B cell (primary cell): ENCODE measurements around the gene MOV10L1. TPM values are rescaled to one million over a fixed set of nuclear protein-coding genes. Genes with fewer than 3 reads are reported as not detected.
"Not testable (repeated sequence)": the region's sequence is repeated elsewhere in the genome, so short reads cannot be mapped to it uniquely, and the experiment has no call there.

Experiments
- ATAC-seq: fragments of 200-7000 bp; cut with Tn5 transposase; one replicate; pipeline ENCODE4 v1.10.0; 2021; ENCODE audit warnings: low read depth, mild to moderate bottlenecking, moderate number of reproducible peaks, moderate library complexity
- CTCF ChIA-PET: fragments of 350-600 bp; sonication (Branson Sonifier 250); formaldehyde crosslinking; loops from one replicate; lab custom pipeline; 2021; ENCODE audit warnings: antibody characterized with exemption, inconsistent platforms; lab: Charles Lee
- POLR2A ChIA-PET: fragments of 350-600 bp; sonication (Branson Sonifier 250); formaldehyde crosslinking; loops from one replicate; lab custom pipeline; 2021; ENCODE audit warnings: antibody characterized with exemption; lab: Charles Lee
- DNase-seq: peaks from one replicate; pipeline ENCODE4 v3.0.0; 2013
- H2AFZ ChIP-seq: 2 replicates; pipeline ENCODE4 v1.6.1; 2012; ENCODE audit warnings: mild to moderate bottlenecking, low read depth, low read length; ENCODE audit not compliant: insufficient read depth, poor library complexity, severe bottlenecking
- H3K27ac ChIP-seq, 2 donors: 1 replicate in 1 of 2; 2 replicates in 1 of 2; pipeline ENCODE4 v1.5.1; 2012 to 2013; ENCODE audit warnings: low read length in 2 of 2, mild to moderate bottlenecking in 2 of 2, moderate library complexity in 1 of 2
- H3K27me3 ChIP-seq, 4 experiments: fragments of 200-600 bp in 1 of 4; sonication (generic) in 1 of 4; replicated peaks in 1 of 4; 1 replicate in 2 of 4; 2 replicates in 2 of 4; pipeline versions ENCODE4 v1.6.1 to v1.7.0; 2013 to 2016; ENCODE audit warnings: low read length in 3 of 4, mild to moderate bottlenecking in 2 of 4, mixed read lengths in 1 of 4, moderate library complexity in 1 of 4; ENCODE audit not compliant: insufficient read depth in 4 of 4, control insufficient read depth in 3 of 4; ENCODE audit errors: control extremely low read depth in 1 of 4
- H3K36me3 ChIP-seq, 2 experiments: replicated peaks in 1 of 2; 1 replicate in 1 of 2; 2 replicates in 1 of 2; pipeline versions ENCODE4 v1.6.1 to v1.7.1; 2013; ENCODE audit warnings: low read length in 1 of 2; ENCODE audit not compliant: insufficient read depth in 2 of 2, control insufficient read depth in 1 of 2; ENCODE audit errors: control extremely low read depth in 1 of 2, extremely low read depth in 1 of 2
- H3K4me1 ChIP-seq, 2 donors: fragments of 200-600 bp in 1 of 2; sonication (generic) in 1 of 2; 1 replicate in 1 of 2; 2 replicates in 1 of 2; pipeline versions ENCODE4 v1.5.1 to v1.6.1; 2013 to 2017; ENCODE audit warnings: low read length in 2 of 2; ENCODE audit not compliant: control insufficient read depth in 2 of 2, insufficient read depth in 2 of 2
- H3K4me2 ChIP-seq: replicated peaks from 2 replicates; pipeline ENCODE3; 2012; ENCODE audit warnings: mild to moderate bottlenecking, low read depth, low read length; ENCODE audit not compliant: poor library complexity, severe bottlenecking
- H3K4me3 ChIP-seq, 5 experiments: fragments of 200-600 bp in 1 of 5; sonication (generic) in 1 of 5; 1 replicate in 3 of 5; 2 replicates in 2 of 5; pipeline versions ENCODE4 v1.5.1 to v1.7.0; 2011 to 2016; ENCODE audit warnings: low read length in 4 of 5, mild to moderate bottlenecking in 4 of 5, low read depth in 2 of 5, control low read depth in 1 of 5, moderate library complexity in 1 of 5; ENCODE audit not compliant: insufficient read depth in 1 of 5; ENCODE audit errors: control extremely low read depth in 1 of 5, extremely low read depth in 1 of 5
- H3K79me2 ChIP-seq: fragments of 200-600 bp; sonication (generic); one replicate; pipeline ENCODE4 v1.6.0; 2016; ENCODE audit warnings: low read length; ENCODE audit not compliant: control insufficient read depth, insufficient read depth
- H3K9ac ChIP-seq: fragments of 200-600 bp; sonication (generic); 2 replicates; pipeline ENCODE4 v1.6.1; 2017; ENCODE audit warnings: mild to moderate bottlenecking, low read length, moderate library complexity
- H3K9me3 ChIP-seq, 3 donors: one replicate each; pipeline versions ENCODE4 v1.6.1 to v1.7.1; 2013; ENCODE audit warnings: low read length in 2 of 3; ENCODE audit not compliant: control insufficient read depth in 2 of 3, insufficient read depth in 1 of 3; ENCODE audit errors: control extremely low read depth in 1 of 3
- H4K20me1 ChIP-seq: 2 replicates; pipeline ENCODE4 v1.6.0; 2012; ENCODE audit warnings: mild to moderate bottlenecking, low read length; ENCODE audit not compliant: insufficient read depth, control insufficient read depth, poor library complexity, severe bottlenecking
- H3K27ac Mint-ChIP-seq: one replicate; pipeline ENCODE4 v1.8.0; 2021; ENCODE audit warnings: mixed read lengths
- H3K27me3 Mint-ChIP-seq: one replicate; pipeline ENCODE4 v1.8.0; 2021; ENCODE audit warnings: mixed read lengths
- H3K4me1 Mint-ChIP-seq: one replicate; pipeline ENCODE4 v1.8.0; 2021; ENCODE audit warnings: mixed read lengths
- H3K4me3 Mint-ChIP-seq: one replicate; pipeline ENCODE4 v1.8.0; 2021; ENCODE audit warnings: mixed read lengths
- H3K9me3 Mint-ChIP-seq: one replicate; pipeline ENCODE4 v1.8.0; 2022; ENCODE audit warnings: mixed read lengths; ENCODE audit not compliant: insufficient read depth
- EZH2 ChIP-seq: IDR thresholded peaks from 2 replicates; pipeline ENCODE4 v1.6.1; 2012; ENCODE audit warnings: borderline replicate concordance, low read depth, mild to moderate bottlenecking, moderate library complexity, low read length; ENCODE audit not compliant: insufficient read depth, poor library complexity, severe bottlenecking
- WGBS: methylation state at CpG from one replicate; pipeline ENCODE4 v1.1.5; 2013; ENCODE audit warnings: missing lambda C conversion rate; ENCODE audit not compliant: insufficient coverage; 5-methylcytosine and 5-hydroxymethylcytosine counted together
- intact Hi-C: fragments of 100-400 bp; cut with micrococcal nuclease; formaldehyde crosslinking; loops from one replicate; pipeline ENCODE4 v1.10.0; 2022
- polyA plus RNA-seq: library from polyadenylated mRNA; depleted of rRNA; stranded (reverse); fragments of >200 nt; gene quantifications from 2 replicates; pipeline ENCODE4 v1.2.3, GENCODE V29; 2012
- total RNA-seq, 2 donors: library from RNA; stranded (reverse); fragments of 120-200 nt in 1 of 2; gene quantifications; 1 replicate in 1 of 2; 2 replicates in 1 of 2; pipeline versions ENCODE4 v1.2.3 to v1.2.4, GENCODE V29; 2013 to 2022
- TF ChIP-seq, protein P1 (sequence below): fragments of 200-600 bp; IDR thresholded peaks from one replicate; pipeline ENCODE4 v1.8.0; 2022; ENCODE audit warnings: antibody characterized with exemption, mild to moderate bottlenecking

Gene MOV10L1
- total and polyA plus RNA-seq, 2 donors (not counting 1 experiment from before 2014, with no cell fraction given): not detected

DNA sequence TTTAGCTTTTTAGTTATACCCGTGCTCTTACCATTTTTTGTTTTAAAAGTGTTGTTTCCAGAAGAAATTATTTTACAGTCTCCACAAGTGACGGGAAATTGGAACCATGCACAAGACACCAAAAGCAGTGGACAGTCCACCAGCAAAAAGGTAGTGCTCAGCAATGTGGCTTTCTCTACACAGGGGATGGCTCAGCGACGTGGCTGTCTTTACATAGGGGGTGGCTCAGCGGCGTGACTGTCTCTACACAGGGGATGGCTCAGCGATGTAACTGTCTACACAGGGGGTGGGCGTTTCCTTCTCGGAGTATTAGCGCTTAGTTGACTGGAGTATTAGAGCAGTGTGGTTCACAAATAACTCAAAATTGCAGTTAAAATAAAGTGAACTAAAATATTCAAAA, 44.7 kb downstream of the MOV10L1 start:
- Mint-ChIP-seq H3K27ac (no peak overlapping the region), H3K27me3 (peaks cover 40% of the 10 kb centered on the region), H3K4me1 (no peaks in the 10 kb centered on the region), H3K9me3 (no peaks in the 10 kb centered on the region), H3K4me3 (no peak overlapping the region)
- ChIA-PET CTCF (no interaction called here), POLR2A (no interaction called here)
- Histone ChIP-seq H3K9me3 (peaks cover 0 to 2% (median 2%) of the 10 kb centered on the region in 3 donors), H3K4me2 (no peak overlapping the region), H2AFZ (no peak overlapping the region), H3K79me2 (no peaks in the 10 kb centered on the region), H3K27ac (no peak overlapping the region), H4K20me1 (no peaks in the 10 kb centered on the region), H3K36me3 (no peaks in the 10 kb centered on the region), H3K27me3 (peaks cover 0 to 5% (median 1%) of the 10 kb centered on the region in 4 experiments), H3K4me1 (no peaks in the 10 kb centered on the region), H3K4me3 (no peak overlapping the region), H3K9ac (no peak overlapping the region)
- WGBS: 90% methylated on average over 7 of the region's 10 CpGs
- intact Hi-C loops: no loop called here
- no peak for DNase-seq
- ATAC-seq: no peak
- TF ChIP-seq, protein P1, sequence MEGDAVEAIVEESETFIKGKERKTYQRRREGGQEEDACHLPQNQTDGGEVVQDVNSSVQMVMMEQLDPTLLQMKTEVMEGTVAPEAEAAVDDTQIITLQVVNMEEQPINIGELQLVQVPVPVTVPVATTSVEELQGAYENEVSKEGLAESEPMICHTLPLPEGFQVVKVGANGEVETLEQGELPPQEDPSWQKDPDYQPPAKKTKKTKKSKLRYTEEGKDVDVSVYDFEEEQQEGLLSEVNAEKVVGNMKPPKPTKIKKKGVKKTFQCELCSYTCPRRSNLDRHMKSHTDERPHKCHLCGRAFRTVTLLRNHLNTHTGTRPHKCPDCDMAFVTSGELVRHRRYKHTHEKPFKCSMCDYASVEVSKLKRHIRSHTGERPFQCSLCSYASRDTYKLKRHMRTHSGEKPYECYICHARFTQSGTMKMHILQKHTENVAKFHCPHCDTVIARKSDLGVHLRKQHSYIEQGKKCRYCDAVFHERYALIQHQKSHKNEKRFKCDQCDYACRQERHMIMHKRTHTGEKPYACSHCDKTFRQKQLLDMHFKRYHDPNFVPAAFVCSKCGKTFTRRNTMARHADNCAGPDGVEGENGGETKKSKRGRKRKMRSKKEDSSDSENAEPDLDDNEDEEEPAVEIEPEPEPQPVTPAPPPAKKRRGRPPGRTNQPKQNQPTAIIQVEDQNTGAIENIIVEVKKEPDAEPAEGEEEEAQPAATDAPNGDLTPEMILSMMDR: no peak
- TF ChIP-seq EZH2: no peak

DNA sequence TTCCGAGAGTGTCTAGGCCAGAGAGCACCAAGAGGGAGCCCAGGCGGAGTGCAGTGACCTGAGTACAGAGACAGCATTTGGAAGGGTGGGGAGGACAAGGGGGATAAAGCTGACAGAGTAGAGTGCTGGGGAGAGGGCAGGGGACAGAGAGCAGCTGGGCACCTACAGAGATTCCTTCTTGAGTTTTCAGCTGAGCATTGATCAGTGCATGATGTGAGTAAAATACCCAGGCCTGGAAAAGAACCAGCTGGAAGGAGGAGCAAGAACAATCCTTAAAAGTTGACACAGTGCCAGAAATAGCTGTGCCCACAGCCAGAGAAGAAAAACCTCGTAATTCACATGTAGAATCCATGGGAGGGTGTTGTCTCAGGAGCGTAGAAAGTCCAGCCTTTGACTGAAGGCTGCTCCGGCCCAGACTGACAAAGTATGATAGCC, 46.8 kb downstream of the MOV10L1 start:
- Histone ChIP-seq H4K20me1 (no peaks in the 10 kb centered on the region), H3K79me2 (no peaks in the 10 kb centered on the region), H3K27ac (no peak overlapping the region), H2AFZ (no peak overlapping the region), H3K4me1 (no peaks in the 10 kb centered on the region), H3K4me2 (no peak overlapping the region), H3K27me3 (peaks cover 0 to 5% (median 0%) of the 10 kb centered on the region in 4 experiments), H3K9ac (no peak overlapping the region), H3K36me3 (no peaks in the 10 kb centered on the region), H3K4me3 (no peak overlapping the region), H3K9me3 (peaks cover 0 to 2% (median 2%) of the 10 kb centered on the region in 3 donors)
- Mint-ChIP-seq H3K9me3 (no peaks in the 10 kb centered on the region), H3K4me3 (no peak overlapping the region), H3K27ac (no peak overlapping the region), H3K4me1 (peaks cover 4% of the 10 kb centered on the region), H3K27me3 (peaks cover 28% of the 10 kb centered on the region)
- intact Hi-C loops: no loop called here
- CTCF ChIA-PET: no interaction called here
- no peak for TF ChIP-seq EZH2
- TF ChIP-seq, protein P1: no peak
- POLR2A ChIA-PET: no interaction called here
- ATAC-seq (no peak), DNase-seq (no peak)
- 83% methylated on average over 2 of the region's 5 CpGs for WGBS

DNA sequence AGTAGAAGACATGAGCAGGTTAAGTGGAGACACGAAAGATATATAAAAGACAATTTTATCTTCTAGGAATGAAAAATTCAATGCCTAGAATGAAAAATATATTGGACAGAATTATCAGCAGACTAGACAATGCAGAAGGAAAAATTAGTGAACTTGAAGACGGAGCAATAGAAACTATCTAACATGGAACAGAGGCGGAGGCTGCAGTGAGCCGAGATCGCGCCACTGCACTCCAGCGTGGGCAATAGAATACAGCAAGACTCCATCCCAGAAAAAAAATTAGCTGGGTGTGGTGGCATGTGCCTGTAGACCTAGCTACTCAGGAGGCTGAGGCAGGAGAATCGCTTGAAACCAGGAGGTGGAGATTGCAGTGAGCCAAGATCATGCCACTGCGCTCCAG, 47.5 kb downstream of the MOV10L1 start:
- H3K27ac ChIP-seq, H3K36me3 ChIP-seq, H3K4me1 Mint-ChIP-seq, CTCF ChIA-PET, H3K4me1 ChIP-seq, H3K9ac ChIP-seq, H3K9me3 Mint-ChIP-seq, H3K4me3 ChIP-seq, H3K27me3 ChIP-seq, ATAC-seq, intact Hi-C loops, H3K27ac Mint-ChIP-seq, H4K20me1 ChIP-seq, H3K79me2 ChIP-seq, POLR2A ChIA-PET, H3K9me3 ChIP-seq, H2AFZ ChIP-seq, H3K4me3 Mint-ChIP-seq, H3K4me2 ChIP-seq, DNase-seq: not testable (repeated sequence)
- peaks cover 31% of the 10 kb centered on the region for H3K27me3 Mint-ChIP-seq
- WGBS: 96% methylated on average over 5 of the region's 9 CpGs
